HCT116 (cell line): ENCODE data around the gene SCFD2. TPM values are rescaled to one million over a fixed set of nuclear protein-coding genes. Genes with fewer than 3 reads are reported as not detected.
A peak's percentile ranks its signal among the peaks of the same experiment; 100 is the strongest.

Source experiments
- ATAC-seq: fragments of 200-7000 bp; cut with Tn5 transposase; 2 replicates; pipeline ENCODE4 v1.9.1; 2020; ENCODE audit warnings: mild to moderate bottlenecking, moderate library complexity
- BruUV-seq: library from RNA; stranded (reverse); fragments of 400-500 nt; replicated peaks from 2 replicates; lab custom pipeline; 2021; lab: Mats Ljungman, UMichigan
- CTCF ChIA-PET: fragments of 300-600 bp; sonication (Branson Sonifier 250); formaldehyde crosslinking; loops from one replicate; lab custom pipeline; 2021; ENCODE audit warnings: antibody characterized with exemption; lab: Charles Lee
- POLR2A ChIA-PET: fragments of 300-600, 350-600 bp; sonication (Branson Sonifier 250); formaldehyde crosslinking; loops from one replicate; lab custom pipeline; 2021; ENCODE audit warnings: antibody characterized with exemption; lab: Charles Lee
- RAD21 ChIA-PET, 2 experiments: fragments of 300-600 bp; sonication (Branson Sonifier 250); formaldehyde crosslinking; loops; one replicate each; lab custom pipeline; 2023; ENCODE audit warnings: low total read pairs in 2 of 2; ENCODE audit not compliant: uncharacterized antibody in 2 of 2, unreplicated experiment in 2 of 2, low non-redundant PET in 1 of 2; lab: Charles Lee
- DNase-seq: peaks from one replicate; pipeline ENCODE4 v3.0.0-alpha.2; 2010; ENCODE audit warnings: low read depth, low spot score
- H2AFZ ChIP-seq: fragments of 200-600 bp; shearing (Covaris generic), sonication (generic); 2 replicates; pipeline ENCODE4 v1.6.1; 2017; ENCODE audit warnings: low read depth, mixed run types, mixed read lengths, antibody characterized with exemption, low read length; ENCODE audit not compliant: poor library complexity, severe bottlenecking
- H3K27ac ChIP-seq: 2 replicates; pipeline ENCODE4 v1.5.1; 2012; ENCODE audit warnings: low read depth, low read length
- H3K27me3 ChIP-seq: fragments of 200-600 bp; sonication (generic); 2 replicates; pipeline ENCODE4 v1.6.1; 2016; ENCODE audit warnings: mixed run types, low read length, mixed read lengths; ENCODE audit not compliant: insufficient read depth
- H3K36me3 ChIP-seq, 2 experiments: fragments of 200-500 bp in 1 of 2; fragments of 200-600 bp in 1 of 2; sonication (Bioruptor generic) in 1 of 2; sonication (generic) in 1 of 2; 2 replicates each; pipeline versions ENCODE4 v1.5.1 to v1.6.1; 2014 to 2016; ENCODE audit warnings: low read length in 2 of 2, inconsistent platforms in 1 of 2, mixed read lengths in 1 of 2, mixed run types in 1 of 2; ENCODE audit not compliant: insufficient read depth in 2 of 2, control insufficient read depth in 1 of 2
- H3K4me1 ChIP-seq, 2 experiments: fragments of 200-600 bp in 1 of 2; sonication (generic) in 1 of 2; 2 replicates each; pipeline versions ENCODE4 v1.5.1 to v1.6.1; 2012 to 2017; ENCODE audit warnings: low read length in 2 of 2, inconsistent platforms in 1 of 2, mild to moderate bottlenecking in 1 of 2, mixed read lengths in 1 of 2, mixed run types in 1 of 2, moderate library complexity in 1 of 2; ENCODE audit not compliant: insufficient read depth in 2 of 2, control insufficient read depth in 1 of 2
- H3K4me2 ChIP-seq: fragments of 200-600 bp; sonication (generic); 2 replicates; pipeline ENCODE4 v1.6.1; 2017; ENCODE audit warnings: mixed run types, low read length, mixed read lengths
- H3K4me3 ChIP-seq, 2 experiments: fragments of 200-600 bp in 1 of 2; sonication (generic) in 1 of 2; replicated peaks in 1 of 2; 2 replicates each; pipeline ENCODE4 v1.5.1; 2011 to 2016; ENCODE audit warnings: low read length in 2 of 2, control low read depth in 1 of 2, low read depth in 1 of 2, mild to moderate bottlenecking in 1 of 2, mixed read lengths in 1 of 2, mixed run types in 1 of 2
- H3K79me2 ChIP-seq: fragments of 200-600 bp; sonication (generic); 2 replicates; pipeline ENCODE4 v1.6.1; 2017; ENCODE audit warnings: mild to moderate bottlenecking, mixed run types, low read length, moderate library complexity, mixed read lengths; ENCODE audit not compliant: insufficient read depth
- H3K9ac ChIP-seq: fragments of 200-600 bp; sonication (generic); 2 replicates; pipeline ENCODE4 v1.6.1; 2016; ENCODE audit warnings: low read length, mixed read lengths
- H3K9me2 ChIP-seq: fragments of 200-600 bp; sonication (generic), shearing (Covaris generic); 2 replicates; pipeline ENCODE4 v1.6.1; 2017; ENCODE audit warnings: mixed run types, mild to moderate bottlenecking, moderate library complexity; ENCODE audit not compliant: insufficient read depth
- H3K9me3 ChIP-seq, 2 experiments: fragments of 200-500 bp in 1 of 2; fragments of 200-600 bp in 1 of 2; sonication (Bioruptor generic) in 1 of 2; sonication (generic) in 1 of 2; 2 replicates each; pipeline ENCODE4 v1.6.1; 2014 to 2017; ENCODE audit warnings: low read length in 2 of 2, mixed read lengths in 2 of 2, inconsistent platforms in 1 of 2, low read depth in 1 of 2, mild to moderate bottlenecking in 1 of 2, mixed run types in 1 of 2, moderate library complexity in 1 of 2; ENCODE audit not compliant: control insufficient read depth in 1 of 2, insufficient read depth in 1 of 2
- H4K20me1 ChIP-seq: fragments of 200-600 bp; sonication (generic), shearing (Covaris generic); 2 replicates; pipeline ENCODE4 v1.6.1; 2017; ENCODE audit warnings: mixed run types, mild to moderate bottlenecking, moderate library complexity; ENCODE audit not compliant: insufficient read depth
- CBX3 ChIP-seq: IDR thresholded peaks from 2 replicates; pipeline ENCODE4 v1.6.1; 2012; ENCODE audit warnings: low read depth
- CEBPB ChIP-seq: IDR thresholded peaks from 2 replicates; pipeline ENCODE4 v1.6.1; 2012; ENCODE audit warnings: low read depth
- EGR1 ChIP-seq: IDR thresholded peaks from 2 replicates; pipeline ENCODE4 v1.6.1; 2012; ENCODE audit warnings: low read depth
- ELF1 ChIP-seq: IDR thresholded peaks from 2 replicates; pipeline ENCODE4 v1.6.1; 2012; ENCODE audit warnings: low read depth, borderline replicate concordance
- EZH2 ChIP-seq: fragments of 200-600 bp; sonication (generic); IDR thresholded peaks from 2 replicates; pipeline ENCODE4 v1.6.1; 2017; ENCODE audit warnings: antibody characterized with exemption, mixed run types
- FOSL1 ChIP-seq: IDR thresholded peaks from 2 replicates; pipeline ENCODE4 v1.6.1; 2012; ENCODE audit warnings: low read depth
- JUND ChIP-seq: IDR thresholded peaks from 2 replicates; pipeline ENCODE4 v1.6.1; 2012
- MAX ChIP-seq: IDR thresholded peaks from 2 replicates; pipeline ENCODE4 v1.6.1; 2012
- POLR2A ChIP-seq: IDR thresholded peaks from 2 replicates; pipeline ENCODE4 v1.7.0; 2011; ENCODE audit warnings: borderline replicate concordance; ENCODE audit not compliant: insufficient read depth, insufficient read length; ENCODE audit errors: extremely low read depth
- POLR2AphosphoS5 ChIP-seq: IDR thresholded peaks from 2 replicates; pipeline ENCODE4 v1.6.1; 2011; ENCODE audit warnings: mild to moderate bottlenecking, low read depth, low read length, moderate library complexity
- RAD21 ChIP-seq: IDR thresholded peaks from 2 replicates; pipeline ENCODE4 v1.6.1; 2012; ENCODE audit warnings: low read depth, mild to moderate bottlenecking
- SIN3A ChIP-seq: IDR thresholded peaks from 2 replicates; pipeline ENCODE4 v1.6.1; 2012; ENCODE audit warnings: low read depth
- SP1 ChIP-seq: IDR thresholded peaks from 2 replicates; pipeline ENCODE4 v1.6.1; 2012; ENCODE audit warnings: low read depth
- SRF ChIP-seq: IDR thresholded peaks from 2 replicates; pipeline ENCODE4 v1.6.1; 2012; ENCODE audit warnings: low read depth
- TCF7L2 ChIP-seq: IDR thresholded peaks from 2 replicates; pipeline ENCODE4 v1.7.0; 2011; ENCODE audit warnings: borderline replicate concordance, inconsistent platforms; ENCODE audit not compliant: insufficient read depth, insufficient read length; ENCODE audit errors: extremely low read depth
- ZFX ChIP-seq: fragments of 450-650 bp; IDR thresholded peaks from 2 replicates; pipeline ENCODE4 v1.6.1; 2017
- ZNF274 ChIP-seq: fragments of 200-500 bp; sonication (Bioruptor generic); IDR thresholded peaks from 2 replicates; pipeline ENCODE4 v1.6.1; 2014; ENCODE audit warnings: mild to moderate bottlenecking, low read depth, low read length, inconsistent platforms
- intact Hi-C: fragments of 100-400 bp; cut with micrococcal nuclease; formaldehyde crosslinking; loops from 2 replicates; pipeline ENCODE4 v1.10.0; 2022
- total RNA-seq: library from RNA; stranded (reverse); gene quantifications from one replicate; pipeline ENCODE4 v1.2.1, GENCODE V29; 2021; ENCODE audit not compliant: unreplicated experiment
- TF ChIP-seq, protein P1 (sequence below): IDR thresholded peaks from 2 replicates; pipeline ENCODE4 v1.6.1; 2012
- TF ChIP-seq, protein P2 (sequence below): IDR thresholded peaks from 2 replicates; pipeline ENCODE4 v1.6.1; 2011; ENCODE audit warnings: mild to moderate bottlenecking, low read length, moderate library complexity; ENCODE audit not compliant: insufficient replicate concordance; ENCODE audit errors: extremely low read depth

The SCFD2 gene
- total RNA-seq, 1 experiment from 2014 or later, result 13.6 TPM

GRCh38 chr4:53378171-53378482, 12.3 kb upstream of the SCFD2 start:
- Histone ChIP-seq H3K9ac (peak overlapping the region; percentile 91), H3K27ac (peak overlapping the region; percentile 70), H3K27me3 (no peaks in the 10 kb centered on the region), H2AFZ (no peak overlapping the region), H3K9me3 (no peaks in the 10 kb centered on the region), H3K36me3 (peaks cover 5 to 23% of the 10 kb centered on the region in 2 experiments), H3K4me2 (peak overlapping the region; percentile 88), H3K4me1 (peaks cover 6 to 16% of the 10 kb centered on the region in 2 experiments; a peak in 3 of 4 replicates), H4K20me1 (peaks cover 11% of the 10 kb centered on the region; the same call in 1 of the 2 replicates), H3K79me2 (peaks cover 56% of the 10 kb centered on the region), H3K4me3 (peak overlapping the region; percentile 78 to 88), H3K9me2 (no peaks in the 10 kb centered on the region)
- DNase-seq, result no peak
- ATAC-seq, result no peak
- intact Hi-C loops, result no loop called here
- CTCF ChIA-PET, result no interaction called here
- TF ChIP-seq ZFX (peak; percentile 75), TCF7L2 (no peak)
- RAD21 ChIA-PET, result no interaction called here
- BruUV-seq, result no TSS peak
- POLR2A ChIA-PET, result no interaction called here

- DNase-seq (peak; percentile 88), ATAC-seq (peak; percentile 98)
- CTCF ChIA-PET, result no interaction called here
- intact Hi-C loops, result no loop called here
- Histone ChIP-seq H3K9me3 (no peaks in the 10 kb centered on the region), H2AFZ (peak within 1 kb of the TSS; percentile 37), H3K27ac (peak within 1 kb of the TSS; percentile 70), H3K4me1 (peaks cover 6 to 16% of the 10 kb centered on the region in 2 experiments; a peak in 3 of 4 replicates), H3K27me3 (no peaks in the 10 kb centered on the region), H4K20me1 (peaks cover 8% of the 10 kb centered on the region; the same call in 1 of the 2 replicates), H3K79me2 (peaks cover 50% of the 10 kb centered on the region), H3K9ac (peak within 1 kb of the TSS; percentile 91), H3K4me3 (peak within 1 kb of the TSS; percentile 78 to 88), H3K4me2 (peak within 1 kb of the TSS; percentile 88), H3K36me3 (peaks cover 5 to 20% of the 10 kb centered on the region in 2 experiments), H3K9me2 (no peaks in the 10 kb centered on the region)
- RAD21 ChIA-PET, result no interaction called here
- BruUV-seq, result TSS peak; percentile 45
- POLR2A ChIA-PET, result no interaction called here
- TF ChIP-seq, protein P1, sequence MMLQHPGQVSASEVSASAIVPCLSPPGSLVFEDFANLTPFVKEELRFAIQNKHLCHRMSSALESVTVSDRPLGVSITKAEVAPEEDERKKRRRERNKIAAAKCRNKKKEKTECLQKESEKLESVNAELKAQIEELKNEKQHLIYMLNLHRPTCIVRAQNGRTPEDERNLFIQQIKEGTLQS, result no peak
- no peak for TF ChIP-seq SIN3A
- no peak for TF ChIP-seq SRF
- no peak for TF ChIP-seq CEBPB
- peak; percentile 9 for TF ChIP-seq TCF7L2
- peak; percentile 76 for TF ChIP-seq POLR2A
- TF ChIP-seq SP1, result peak; percentile 36
- no peak for TF ChIP-seq EZH2
- no peak for TF ChIP-seq CBX3
- TF ChIP-seq ZFX, result peak; percentile 95
- TF ChIP-seq JUND, result no peak
- peak; percentile 93 for TF ChIP-seq POLR2AphosphoS5
- TF ChIP-seq RAD21, result no peak
- TF ChIP-seq ZNF274, result no peak
- peak; percentile 44 for TF ChIP-seq MAX
- TF ChIP-seq, protein P2, sequence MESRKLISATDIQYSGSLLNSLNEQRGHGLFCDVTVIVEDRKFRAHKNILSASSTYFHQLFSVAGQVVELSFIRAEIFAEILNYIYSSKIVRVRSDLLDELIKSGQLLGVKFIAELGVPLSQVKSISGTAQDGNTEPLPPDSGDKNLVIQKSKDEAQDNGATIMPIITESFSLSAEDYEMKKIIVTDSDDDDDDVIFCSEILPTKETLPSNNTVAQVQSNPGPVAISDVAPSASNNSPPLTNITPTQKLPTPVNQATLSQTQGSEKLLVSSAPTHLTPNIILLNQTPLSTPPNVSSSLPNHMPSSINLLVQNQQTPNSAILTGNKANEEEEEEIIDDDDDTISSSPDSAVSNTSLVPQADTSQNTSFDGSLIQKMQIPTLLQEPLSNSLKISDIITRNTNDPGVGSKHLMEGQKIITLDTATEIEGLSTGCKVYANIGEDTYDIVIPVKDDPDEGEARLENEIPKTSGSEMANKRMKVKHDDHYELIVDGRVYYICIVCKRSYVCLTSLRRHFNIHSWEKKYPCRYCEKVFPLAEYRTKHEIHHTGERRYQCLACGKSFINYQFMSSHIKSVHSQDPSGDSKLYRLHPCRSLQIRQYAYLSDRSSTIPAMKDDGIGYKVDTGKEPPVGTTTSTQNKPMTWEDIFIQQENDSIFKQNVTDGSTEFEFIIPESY, result no peak
- no peak for TF ChIP-seq FOSL1
- 0 out of 2 replicates have a peak, but pooled peaks have one; percentile 12 for TF ChIP-seq ELF1
- TF ChIP-seq EGR1, result no peak
Observed at GRCh38 chr4:53377319-53378170, 11.7 kb upstream of the SCFD2 start, which contains the start of gene FIP1L1. Gene FIP1L1 (plus strand): TSS chr4:53377641. CDS start chr4:53377839, 198 bp downstream.
